Esophagus squamous epithelium (tissue), 4 donors: Measurements from ENCODE around the gene BNC2.

ENCODE experiments used
- POLR2A ChIP-seq, 4 donors: fragments of 450-650 bp; IDR thresholded peaks; one replicate each; pipeline ENCODE4 v1.6.1; 2017; ENCODE audit warnings: antibody characterized with exemption in 4 of 4, mild to moderate bottlenecking in 4 of 4, moderate library complexity in 3 of 4
- TF ChIP-seq, protein P1 (sequence below), 6 experiments: fragments of 450-650 bp in 4 of 6; fragments of 200-600 bp in 2 of 6; sonication (generic) in 2 of 6; IDR thresholded peaks; one replicate each; pipeline ENCODE4 v1.5.1; 2016 to 2019; ENCODE audit warnings: antibody characterized with exemption in 6 of 6, mild to moderate bottlenecking in 4 of 6, moderate library complexity in 4 of 6

DNA sequence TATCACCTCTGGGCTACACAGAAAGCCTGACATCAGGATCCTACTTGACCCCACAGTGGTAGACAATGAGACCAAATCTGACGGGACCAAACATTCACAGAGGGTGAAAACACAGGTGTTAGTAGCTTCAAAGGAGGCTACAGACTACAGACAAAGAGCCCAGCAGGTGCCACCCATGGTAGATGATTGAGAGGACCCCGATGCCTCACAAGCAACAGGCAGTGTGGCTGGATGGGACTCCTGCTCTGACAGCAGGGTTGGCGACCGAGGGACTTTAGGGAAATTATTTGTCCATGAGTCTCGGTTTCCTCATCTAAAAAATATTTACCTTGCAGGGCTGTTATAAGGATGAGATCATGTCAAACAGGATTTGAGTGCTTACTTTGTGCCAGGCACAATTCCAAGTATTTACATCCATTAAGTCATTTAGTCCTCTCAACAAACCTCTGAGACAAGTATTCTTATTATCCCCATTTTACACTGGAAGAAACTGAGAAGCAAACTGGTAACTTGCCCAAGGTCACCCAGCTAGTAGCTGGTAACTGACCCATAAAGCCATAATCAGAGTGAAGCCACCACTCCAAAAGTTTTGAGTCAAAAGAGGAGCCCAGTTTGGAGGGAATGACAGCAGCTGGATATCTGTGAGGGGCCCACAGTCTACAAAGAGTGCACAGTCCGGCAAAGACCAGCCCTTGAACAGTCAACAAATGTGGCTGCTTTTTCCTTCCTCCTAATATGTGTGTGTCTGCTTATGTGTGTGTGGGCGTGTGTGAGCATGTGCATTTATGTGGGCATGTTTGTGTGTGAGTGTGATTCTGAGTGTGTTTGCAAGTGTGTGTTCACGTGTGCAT lies 502.0 kb downstream of the BNC2 start:
- TF ChIP-seq, protein P1, sequence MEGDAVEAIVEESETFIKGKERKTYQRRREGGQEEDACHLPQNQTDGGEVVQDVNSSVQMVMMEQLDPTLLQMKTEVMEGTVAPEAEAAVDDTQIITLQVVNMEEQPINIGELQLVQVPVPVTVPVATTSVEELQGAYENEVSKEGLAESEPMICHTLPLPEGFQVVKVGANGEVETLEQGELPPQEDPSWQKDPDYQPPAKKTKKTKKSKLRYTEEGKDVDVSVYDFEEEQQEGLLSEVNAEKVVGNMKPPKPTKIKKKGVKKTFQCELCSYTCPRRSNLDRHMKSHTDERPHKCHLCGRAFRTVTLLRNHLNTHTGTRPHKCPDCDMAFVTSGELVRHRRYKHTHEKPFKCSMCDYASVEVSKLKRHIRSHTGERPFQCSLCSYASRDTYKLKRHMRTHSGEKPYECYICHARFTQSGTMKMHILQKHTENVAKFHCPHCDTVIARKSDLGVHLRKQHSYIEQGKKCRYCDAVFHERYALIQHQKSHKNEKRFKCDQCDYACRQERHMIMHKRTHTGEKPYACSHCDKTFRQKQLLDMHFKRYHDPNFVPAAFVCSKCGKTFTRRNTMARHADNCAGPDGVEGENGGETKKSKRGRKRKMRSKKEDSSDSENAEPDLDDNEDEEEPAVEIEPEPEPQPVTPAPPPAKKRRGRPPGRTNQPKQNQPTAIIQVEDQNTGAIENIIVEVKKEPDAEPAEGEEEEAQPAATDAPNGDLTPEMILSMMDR (IDR thresholded peaks at IDR 0.05) = no peak
- no peak for TF ChIP-seq POLR2A (IDR thresholded peaks at IDR 0.05)
